Ovary (tissue), 3 donors: ENCODE measurements around the gene DUSP22.

ENCODE experiments used
- CTCF ChIP-seq, 3 donors: fragments of 450-650 bp in 2 of 3; fragments of 200-600 bp in 1 of 3; IDR thresholded peaks; one replicate each; pipeline versions ENCODE4 v1.5.1 to v1.8.0; 2016 to 2022; ENCODE audit warnings: antibody characterized with exemption in 3 of 3, mild to moderate bottlenecking in 1 of 3
- EP300 ChIP-seq: sonication (generic); formaldehyde crosslinking; IDR thresholded peaks from one replicate; pipeline ENCODE4 v1.6.1; 2017; ENCODE audit warnings: antibody characterized with exemption
- POLR2A ChIP-seq: fragments of 450-650 bp; IDR thresholded peaks from one replicate; pipeline ENCODE4 v1.6.1; 2017; ENCODE audit warnings: antibody characterized with exemption, mild to moderate bottlenecking, moderate library complexity
- donor health status: DM: no; HTN: no; CAD: no.

- TF ChIP-seq CTCF (IDR thresholded peaks at IDR 0.05): no peak
- no peak for TF ChIP-seq POLR2A
- TF ChIP-seq EP300: no peak
Measured at GRCh38 chr6:386688-387266, 94.5 kb downstream of the DUSP22 start.
